Measurements from ENCODE around the gene TAS2R30.
"Not testable (repeated sequence)": the region's sequence is repeated elsewhere in the genome, so short reads cannot be mapped to it uniquely, and the experiment has no call there.

Gene TAS2R30

GRCh38 chr12:11106288-11106687 is 28.2 kb downstream of the TAS2R30 start:
- no peak for DNase-seq (ENCODE audit: low read depth)
- H3K4me3 ChIP-seq (ENCODE audit: low read depth, low read length), result no peak overlapping the region
- TF ChIP-seq, protein P1, sequence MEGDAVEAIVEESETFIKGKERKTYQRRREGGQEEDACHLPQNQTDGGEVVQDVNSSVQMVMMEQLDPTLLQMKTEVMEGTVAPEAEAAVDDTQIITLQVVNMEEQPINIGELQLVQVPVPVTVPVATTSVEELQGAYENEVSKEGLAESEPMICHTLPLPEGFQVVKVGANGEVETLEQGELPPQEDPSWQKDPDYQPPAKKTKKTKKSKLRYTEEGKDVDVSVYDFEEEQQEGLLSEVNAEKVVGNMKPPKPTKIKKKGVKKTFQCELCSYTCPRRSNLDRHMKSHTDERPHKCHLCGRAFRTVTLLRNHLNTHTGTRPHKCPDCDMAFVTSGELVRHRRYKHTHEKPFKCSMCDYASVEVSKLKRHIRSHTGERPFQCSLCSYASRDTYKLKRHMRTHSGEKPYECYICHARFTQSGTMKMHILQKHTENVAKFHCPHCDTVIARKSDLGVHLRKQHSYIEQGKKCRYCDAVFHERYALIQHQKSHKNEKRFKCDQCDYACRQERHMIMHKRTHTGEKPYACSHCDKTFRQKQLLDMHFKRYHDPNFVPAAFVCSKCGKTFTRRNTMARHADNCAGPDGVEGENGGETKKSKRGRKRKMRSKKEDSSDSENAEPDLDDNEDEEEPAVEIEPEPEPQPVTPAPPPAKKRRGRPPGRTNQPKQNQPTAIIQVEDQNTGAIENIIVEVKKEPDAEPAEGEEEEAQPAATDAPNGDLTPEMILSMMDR (IDR thresholded peaks at IDR 0.05; ENCODE audit: control insufficient read depth, extremely low read depth, insufficient read depth), result no peak

GRCh38 chr12:11105546-11105945 is 28.9 kb downstream of the TAS2R30 start:
- H3K4me3 ChIP-seq (ENCODE audit: low read depth, low read length), result no peak overlapping the region
- DNase-seq (ENCODE audit: low read depth), result no peak
- TF ChIP-seq, protein P1 (IDR thresholded peaks at IDR 0.05; ENCODE audit: control insufficient read depth, extremely low read depth, insufficient read depth), result no peak

DNA sequence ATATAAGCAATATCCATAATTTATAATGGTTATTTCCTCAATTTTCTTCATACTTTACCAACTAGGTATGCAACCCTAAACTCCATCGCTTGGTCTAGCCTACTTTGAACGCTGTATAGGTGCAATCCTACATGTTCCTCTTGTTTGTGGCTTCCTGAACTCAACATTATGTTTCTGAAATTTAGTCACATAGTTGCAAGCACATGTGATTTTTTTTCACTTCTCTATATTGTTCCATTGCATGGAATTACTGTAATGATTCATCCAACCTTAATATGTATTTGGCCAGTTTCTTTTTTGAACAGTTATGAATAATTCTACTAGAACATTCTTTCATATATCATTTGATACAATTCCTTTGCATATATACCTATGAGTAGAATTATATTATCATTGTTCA is 39.5 kb downstream of the TAS2R30 start:
- DNase-seq (ENCODE audit: low read depth); H3K4me3 ChIP-seq (ENCODE audit: low read depth, low read length): not testable (repeated sequence)

DNA sequence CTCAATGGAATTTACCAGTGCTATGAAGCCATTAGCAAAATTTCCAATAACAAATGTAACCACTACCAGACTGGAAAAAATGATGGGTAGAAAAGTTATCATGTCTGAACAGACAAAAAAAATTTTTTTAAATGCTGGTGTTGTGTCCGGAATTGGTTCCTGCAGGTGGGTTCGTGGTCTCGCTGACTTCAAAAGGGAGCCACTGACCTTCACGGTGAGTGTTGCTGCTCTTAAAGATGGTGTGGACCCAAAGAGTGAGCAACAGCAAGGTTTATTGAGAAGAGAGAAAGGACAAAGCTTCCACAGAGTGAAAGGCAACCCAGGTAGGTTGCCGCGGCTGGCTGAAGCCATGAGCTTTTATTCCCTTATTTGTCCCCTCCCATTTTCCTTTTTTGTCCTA is 42.3 kb downstream of the TAS2R30 start, which contains the start of gene TAS2R43:
TAS2R43 (minus strand) TSS at position 186 of the 400 bp plus-strand sequence; CDS start at position 102, 84 bp downstream.
- no peak within 1 kb of the TSS for H3K4me3 ChIP-seq (ENCODE audit: low read depth, low read length)
- TF ChIP-seq, protein P1 (IDR thresholded peaks at IDR 0.05; ENCODE audit: control insufficient read depth, extremely low read depth, insufficient read depth), result no peak
- DNase-seq (ENCODE audit: low read depth), result no peak

DNA sequence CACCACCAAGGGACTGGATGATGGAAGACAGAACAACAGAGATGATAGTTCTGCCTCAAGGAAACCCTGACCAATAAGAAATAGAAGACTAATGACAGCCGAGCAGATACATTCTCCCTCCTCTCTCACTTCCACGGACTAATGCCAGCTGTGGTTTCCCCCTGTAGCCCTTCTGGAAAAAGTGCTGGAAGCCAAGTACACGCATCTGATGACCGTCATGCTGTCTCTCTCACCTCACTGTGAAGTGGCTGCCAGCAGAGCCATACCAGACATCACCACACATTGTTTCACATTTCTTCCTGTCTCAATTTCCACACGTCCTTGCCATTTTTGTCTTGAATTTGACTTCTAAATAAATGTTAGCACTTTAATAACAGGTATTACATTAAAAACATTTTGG is 45.2 kb downstream of the TAS2R30 start:
- no peak overlapping the region for H3K4me3 ChIP-seq (ENCODE audit: low read depth, low read length)
- no peak for DNase-seq (ENCODE audit: low read depth)
- TF ChIP-seq, protein P1 (IDR thresholded peaks at IDR 0.05; ENCODE audit: control insufficient read depth, extremely low read depth, insufficient read depth), result no peak

DNA sequence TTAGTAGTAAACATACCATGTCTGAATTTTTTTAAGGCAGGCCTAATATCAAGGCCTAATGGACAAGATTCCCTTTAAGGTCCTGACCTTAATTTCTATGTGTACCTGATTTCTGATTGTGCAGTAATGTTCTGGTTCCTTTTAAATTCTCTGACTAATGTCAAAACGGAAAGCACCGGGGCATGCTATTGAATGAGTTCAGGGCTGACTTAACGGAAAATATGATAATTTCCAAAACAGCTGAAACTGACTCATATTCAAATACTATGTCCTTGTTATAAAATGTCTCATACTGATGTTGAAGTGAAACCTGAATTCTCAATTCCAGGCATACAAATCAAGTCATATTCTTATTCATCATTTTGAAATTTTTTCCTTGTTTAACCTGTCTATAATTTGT is 49.0 kb downstream of the TAS2R30 start:
- H3K4me3 ChIP-seq (ENCODE audit: low read depth, low read length), result no peak overlapping the region
- no peak for DNase-seq (ENCODE audit: low read depth)
- TF ChIP-seq, protein P1 (IDR thresholded peaks at IDR 0.05; ENCODE audit: control insufficient read depth, extremely low read depth, insufficient read depth), result no peak
